Neural cell (in vitro differentiated cells): ENCODE results near the gene CST11. TPM values are rescaled to one million over a fixed set of nuclear protein-coding genes. Genes with fewer than 3 reads are reported as not detected.

Experiments
- H2AFZ ChIP-seq: fragments of 200-600, 300-800 bp; sonication (generic), shearing (Covaris generic); 2 replicates; pipeline ENCODE4 v1.6.0; 2014; ENCODE audit warnings: low read depth, mild to moderate bottlenecking, antibody characterized with exemption, low read length, moderate library complexity
- H3F3A ChIP-seq: fragments of 200-600 bp; shearing (Covaris generic); 2 replicates; pipeline ENCODE4 v1.6.1; 2016; ENCODE audit warnings: mild to moderate bottlenecking, moderate library complexity, mixed read lengths, antibody characterized with exemption, low read length; ENCODE audit not compliant: insufficient read depth, poor library complexity, severe bottlenecking
- H3K27ac ChIP-seq: fragments of 200-600, 300-800 bp; sonication (generic), shearing (Covaris generic); 2 replicates; pipeline ENCODE4 v1.5.1; 2014; ENCODE audit warnings: mild to moderate bottlenecking, low read length, moderate library complexity
- H3K27me3 ChIP-seq: fragments of 300-800, 200-600 bp; sonication (generic), shearing (Covaris generic); 2 replicates; pipeline ENCODE4 v1.6.0; 2014; ENCODE audit warnings: mild to moderate bottlenecking, low read depth, low read length, moderate library complexity; ENCODE audit not compliant: insufficient read depth
- H3K36me3 ChIP-seq: fragments of 300-800, 200-600 bp; sonication (generic), shearing (Covaris generic); 2 replicates; pipeline ENCODE4 v1.5.1; 2014; ENCODE audit warnings: mild to moderate bottlenecking, antibody characterized with exemption, low read length, moderate library complexity; ENCODE audit not compliant: insufficient read depth
- H3K4me2 ChIP-seq: fragments of 300-800, 200-600 bp; sonication (generic), shearing (Covaris generic); 2 replicates; pipeline ENCODE4 v1.6.0; 2014; ENCODE audit warnings: mild to moderate bottlenecking, low read length
- H3K4me3 ChIP-seq: fragments of 300-800, 200-600 bp; sonication (generic), shearing (Covaris generic); 2 replicates; pipeline ENCODE4 v1.5.1; 2014; ENCODE audit warnings: mild to moderate bottlenecking, low read length, moderate library complexity
- H3K79me2 ChIP-seq: fragments of 200-600 bp; shearing (Covaris generic); replicated peaks from 2 replicates; pipeline ENCODE4 v1.6.0; 2014; ENCODE audit warnings: mild to moderate bottlenecking, low read length, moderate library complexity; ENCODE audit not compliant: insufficient read depth
- H3K9ac ChIP-seq: fragments of 300-800, 200-600 bp; sonication (generic), shearing (Covaris generic); 2 replicates; pipeline ENCODE4 v1.6.1; 2016; ENCODE audit warnings: mild to moderate bottlenecking, low read length, mixed read lengths
- H3K9me2 ChIP-seq: fragments of 200-600 bp; shearing (Covaris generic); 2 replicates; pipeline ENCODE4 v1.6.1; 2016; ENCODE audit warnings: mild to moderate bottlenecking, low read length, mixed read lengths; ENCODE audit not compliant: insufficient read depth
- H3K9me3 ChIP-seq: fragments of 200-600, 300-800 bp; sonication (generic), shearing (Covaris generic); 2 replicates; pipeline ENCODE4 v1.6.1; 2016; ENCODE audit warnings: mild to moderate bottlenecking, mixed run types, low read length, moderate library complexity, mixed read lengths
- H4K20me1 ChIP-seq: fragments of 200-600 bp; shearing (Covaris generic); 2 replicates; pipeline ENCODE4 v1.6.1; 2016; ENCODE audit warnings: mild to moderate bottlenecking, mixed run types; ENCODE audit not compliant: insufficient read depth
- EP300 ChIP-seq: fragments of 450-650 bp; conservative IDR thresholded peaks from 2 replicates; pipeline ENCODE4 v1.6.1; 2014; ENCODE audit warnings: antibody characterized with exemption, mild to moderate bottlenecking, moderate library complexity; ENCODE audit not compliant: poor library complexity, severe bottlenecking
- EZH2 ChIP-seq: fragments of 200-600, 300-800 bp; shearing (Covaris generic), sonication (generic); IDR thresholded peaks from 2 replicates; pipeline ENCODE4 v1.6.1; 2014; ENCODE audit warnings: antibody characterized with exemption, low read length, borderline replicate concordance, mild to moderate bottlenecking; ENCODE audit not compliant: insufficient read depth, poor library complexity, severe bottlenecking
- MXI1 ChIP-seq: fragments of 450-650 bp; conservative IDR thresholded peaks from 2 replicates; pipeline ENCODE4 v1.6.1; 2014; ENCODE audit warnings: antibody characterized with exemption, mild to moderate bottlenecking; ENCODE audit not compliant: poor library complexity, severe bottlenecking
- POLR2AphosphoS5 ChIP-seq: IDR thresholded peaks from 2 replicates; pipeline ENCODE4 v1.6.1; 2012
- RAD21 ChIP-seq: fragments of 450-650 bp; conservative IDR thresholded peaks from 2 replicates; pipeline ENCODE4 v1.6.1; 2014; ENCODE audit warnings: antibody characterized with exemption, mild to moderate bottlenecking, moderate library complexity
- SMC3 ChIP-seq: fragments of 450-650 bp; conservative IDR thresholded peaks from 2 replicates; pipeline ENCODE4 v1.6.1; 2014; ENCODE audit warnings: antibody characterized with exemption, mild to moderate bottlenecking, moderate library complexity; ENCODE audit not compliant: poor library complexity
- TAF1 ChIP-seq: IDR thresholded peaks from 2 replicates; pipeline ENCODE4 v1.6.1; 2012; ENCODE audit warnings: low read depth
- polyA plus RNA-seq: library from polyadenylated mRNA; depleted of rRNA; stranded (reverse); fragments of >200 nt; gene quantifications from 2 replicates; pipeline ENCODE4 v1.2.3, GENCODE V29; 2014
- TF ChIP-seq, protein P1 (sequence below): fragments of 450-650 bp; IDR thresholded peaks from 2 replicates; pipeline ENCODE4 v1.5.1; 2014; ENCODE audit warnings: antibody characterized with exemption, mild to moderate bottlenecking, moderate library complexity; ENCODE audit not compliant: poor library complexity, severe bottlenecking
- TF ChIP-seq, protein P2 (sequence below): IDR thresholded peaks from 2 replicates; pipeline ENCODE4 v1.6.1; 2012; ENCODE audit warnings: borderline replicate concordance

The CST11 gene
- polyA plus RNA-seq, 1 donor from 2014 or later, result not detected

DNA sequence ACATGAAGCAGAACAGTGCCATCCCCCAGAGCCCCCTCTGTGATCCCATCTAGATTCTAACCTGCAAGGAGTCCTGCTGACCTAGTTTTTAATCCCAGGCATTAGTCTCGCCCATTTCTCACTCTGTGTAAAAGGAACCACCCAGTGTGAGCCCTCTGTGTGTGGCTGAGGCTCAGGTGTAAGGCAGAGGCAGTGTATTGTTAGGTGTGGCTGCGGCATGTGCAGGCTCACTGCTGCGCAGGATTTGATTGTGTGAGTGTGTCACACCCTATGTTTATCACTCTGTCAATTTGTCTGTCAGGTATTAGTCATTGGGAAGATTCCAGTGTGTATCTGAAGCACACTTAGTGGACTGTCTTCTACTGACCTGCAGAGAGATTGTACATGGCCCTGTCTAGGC is 24.5 kb upstream of the CST11 start:
- H2AFZ ChIP-seq, result no peak overlapping the region
- H3K79me2 ChIP-seq, result no peaks in the 10 kb centered on the region
- no peak for TF ChIP-seq RAD21
- TF ChIP-seq EZH2, result no peak
- no peak for TF ChIP-seq EP300
- TF ChIP-seq SMC3, result no peak
- TF ChIP-seq, protein P1, sequence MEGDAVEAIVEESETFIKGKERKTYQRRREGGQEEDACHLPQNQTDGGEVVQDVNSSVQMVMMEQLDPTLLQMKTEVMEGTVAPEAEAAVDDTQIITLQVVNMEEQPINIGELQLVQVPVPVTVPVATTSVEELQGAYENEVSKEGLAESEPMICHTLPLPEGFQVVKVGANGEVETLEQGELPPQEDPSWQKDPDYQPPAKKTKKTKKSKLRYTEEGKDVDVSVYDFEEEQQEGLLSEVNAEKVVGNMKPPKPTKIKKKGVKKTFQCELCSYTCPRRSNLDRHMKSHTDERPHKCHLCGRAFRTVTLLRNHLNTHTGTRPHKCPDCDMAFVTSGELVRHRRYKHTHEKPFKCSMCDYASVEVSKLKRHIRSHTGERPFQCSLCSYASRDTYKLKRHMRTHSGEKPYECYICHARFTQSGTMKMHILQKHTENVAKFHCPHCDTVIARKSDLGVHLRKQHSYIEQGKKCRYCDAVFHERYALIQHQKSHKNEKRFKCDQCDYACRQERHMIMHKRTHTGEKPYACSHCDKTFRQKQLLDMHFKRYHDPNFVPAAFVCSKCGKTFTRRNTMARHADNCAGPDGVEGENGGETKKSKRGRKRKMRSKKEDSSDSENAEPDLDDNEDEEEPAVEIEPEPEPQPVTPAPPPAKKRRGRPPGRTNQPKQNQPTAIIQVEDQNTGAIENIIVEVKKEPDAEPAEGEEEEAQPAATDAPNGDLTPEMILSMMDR, result no peak
- no peak for TF ChIP-seq MXI1
- TF ChIP-seq POLR2AphosphoS5, result no peak
- TF ChIP-seq TAF1, result no peak
- TF ChIP-seq, protein P2, sequence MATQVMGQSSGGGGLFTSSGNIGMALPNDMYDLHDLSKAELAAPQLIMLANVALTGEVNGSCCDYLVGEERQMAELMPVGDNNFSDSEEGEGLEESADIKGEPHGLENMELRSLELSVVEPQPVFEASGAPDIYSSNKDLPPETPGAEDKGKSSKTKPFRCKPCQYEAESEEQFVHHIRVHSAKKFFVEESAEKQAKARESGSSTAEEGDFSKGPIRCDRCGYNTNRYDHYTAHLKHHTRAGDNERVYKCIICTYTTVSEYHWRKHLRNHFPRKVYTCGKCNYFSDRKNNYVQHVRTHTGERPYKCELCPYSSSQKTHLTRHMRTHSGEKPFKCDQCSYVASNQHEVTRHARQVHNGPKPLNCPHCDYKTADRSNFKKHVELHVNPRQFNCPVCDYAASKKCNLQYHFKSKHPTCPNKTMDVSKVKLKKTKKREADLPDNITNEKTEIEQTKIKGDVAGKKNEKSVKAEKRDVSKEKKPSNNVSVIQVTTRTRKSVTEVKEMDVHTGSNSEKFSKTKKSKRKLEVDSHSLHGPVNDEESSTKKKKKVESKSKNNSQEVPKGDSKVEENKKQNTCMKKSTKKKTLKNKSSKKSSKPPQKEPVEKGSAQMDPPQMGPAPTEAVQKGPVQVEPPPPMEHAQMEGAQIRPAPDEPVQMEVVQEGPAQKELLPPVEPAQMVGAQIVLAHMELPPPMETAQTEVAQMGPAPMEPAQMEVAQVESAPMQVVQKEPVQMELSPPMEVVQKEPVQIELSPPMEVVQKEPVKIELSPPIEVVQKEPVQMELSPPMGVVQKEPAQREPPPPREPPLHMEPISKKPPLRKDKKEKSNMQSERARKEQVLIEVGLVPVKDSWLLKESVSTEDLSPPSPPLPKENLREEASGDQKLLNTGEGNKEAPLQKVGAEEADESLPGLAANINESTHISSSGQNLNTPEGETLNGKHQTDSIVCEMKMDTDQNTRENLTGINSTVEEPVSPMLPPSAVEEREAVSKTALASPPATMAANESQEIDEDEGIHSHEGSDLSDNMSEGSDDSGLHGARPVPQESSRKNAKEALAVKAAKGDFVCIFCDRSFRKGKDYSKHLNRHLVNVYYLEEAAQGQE, result no peak
- H3K9me2 ChIP-seq, result no peaks in the 10 kb centered on the region
- no peaks in the 10 kb centered on the region for H3F3A ChIP-seq
- no peak overlapping the region for H3K4me3 ChIP-seq
- no peaks in the 10 kb centered on the region for H3K27me3 ChIP-seq
- no peaks in the 10 kb centered on the region for H4K20me1 ChIP-seq
- no peak overlapping the region for H3K9ac ChIP-seq
- H3K4me2 ChIP-seq, result no peak overlapping the region
- H3K9me3 ChIP-seq, result no peaks in the 10 kb centered on the region
- H3K27ac ChIP-seq, result no peak overlapping the region
- H3K36me3 ChIP-seq, result no peaks in the 10 kb centered on the region

- H3K36me3 ChIP-seq, result no peaks in the 10 kb centered on the region
- no peak overlapping the region for H3K9ac ChIP-seq
- TF ChIP-seq TAF1, result no peak
- no peak overlapping the region for H2AFZ ChIP-seq
- H3K27ac ChIP-seq, result no peak overlapping the region
- no peak overlapping the region for H3K4me3 ChIP-seq
- H3F3A ChIP-seq, result no peaks in the 10 kb centered on the region
- H4K20me1 ChIP-seq, result no peaks in the 10 kb centered on the region
- no peaks in the 10 kb centered on the region for H3K9me3 ChIP-seq
- no peaks in the 10 kb centered on the region for H3K9me2 ChIP-seq
- H3K27me3 ChIP-seq, result no peaks in the 10 kb centered on the region
- no peak overlapping the region for H3K4me2 ChIP-seq
- no peaks in the 10 kb centered on the region for H3K79me2 ChIP-seq
Observed at GRCh38 chr20:23476015-23476754, 23.5 kb upstream of the CST11 start.
